Omental fat pad (tissue), 4 donors: ENCODE results near the gene AGAP2. TPM values are rescaled to one million over a fixed set of nuclear protein-coding genes. Genes with fewer than 3 reads are reported as not detected.

Experiments used
- ATAC-seq: fragments of 150-250 bp; one replicate; pipeline ENCODE4 v1.9.1; 2016; ENCODE audit warnings: mild to moderate bottlenecking, moderate library complexity; ENCODE audit not compliant: low FRiP score
- DNase-seq: peaks from one replicate; pipeline ENCODE4 v3.0.0-alpha.2; 2019; ENCODE audit warnings: low spot score
- total RNA-seq, 4 donors: library from RNA; depleted of rRNA; stranded (reverse); fragments of >200 nt; gene quantifications; one replicate each; pipeline ENCODE4 v1.1.0, GENCODE V29; 2016
- TF ChIP-seq, protein P1 (sequence below), 3 donors: fragments of 450-650 bp; IDR thresholded peaks; one replicate each; pipeline ENCODE4 v1.5.1; 2016 to 2017; ENCODE audit warnings: antibody characterized with exemption in 3 of 3, mild to moderate bottlenecking in 3 of 3, moderate library complexity in 2 of 3

The AGAP2 gene
- total RNA-seq, 4 donors from 2014 or later = 1.2 to 7.1 (median 1.9) TPM

DNA sequence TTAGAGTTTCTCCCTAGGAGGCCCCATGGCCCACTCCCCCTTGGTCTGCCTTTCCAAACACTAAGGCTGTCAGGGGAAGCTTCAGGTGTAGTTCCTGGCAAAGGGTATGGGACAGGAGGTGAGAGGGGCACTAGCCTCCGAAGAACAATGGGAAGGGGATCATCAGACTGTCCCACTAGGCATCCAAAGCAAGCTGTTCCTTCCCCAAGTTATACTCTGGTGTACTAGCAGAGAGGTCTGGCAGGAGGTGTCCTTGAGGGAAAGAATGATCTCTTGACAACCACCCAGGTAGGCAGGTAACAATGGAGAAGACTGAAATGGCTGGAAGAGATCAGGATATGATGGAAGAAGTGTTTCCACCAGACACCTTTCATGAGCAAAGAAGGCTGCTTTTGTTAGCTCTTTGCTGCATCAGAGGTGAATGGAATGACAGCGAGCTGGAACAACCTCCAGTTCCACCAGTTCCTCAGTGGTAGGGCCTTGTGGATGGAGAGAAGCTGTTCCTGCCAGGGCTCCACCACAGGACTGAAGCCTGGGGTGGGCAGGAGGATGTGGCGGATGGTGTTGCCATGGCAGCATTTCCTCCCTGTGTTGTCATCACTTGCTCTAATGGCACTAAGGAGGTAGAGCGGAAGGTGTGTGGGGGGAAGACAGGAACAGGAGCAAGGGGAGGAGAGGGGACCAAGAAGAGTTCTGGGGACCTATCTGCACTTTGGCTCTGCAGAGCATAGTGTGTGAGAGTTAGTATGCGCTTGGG, 2.3 kb upstream of the AGAP2 start:
- DNase-seq (no peak), ATAC-seq (no peak)
- TF ChIP-seq, protein P1, sequence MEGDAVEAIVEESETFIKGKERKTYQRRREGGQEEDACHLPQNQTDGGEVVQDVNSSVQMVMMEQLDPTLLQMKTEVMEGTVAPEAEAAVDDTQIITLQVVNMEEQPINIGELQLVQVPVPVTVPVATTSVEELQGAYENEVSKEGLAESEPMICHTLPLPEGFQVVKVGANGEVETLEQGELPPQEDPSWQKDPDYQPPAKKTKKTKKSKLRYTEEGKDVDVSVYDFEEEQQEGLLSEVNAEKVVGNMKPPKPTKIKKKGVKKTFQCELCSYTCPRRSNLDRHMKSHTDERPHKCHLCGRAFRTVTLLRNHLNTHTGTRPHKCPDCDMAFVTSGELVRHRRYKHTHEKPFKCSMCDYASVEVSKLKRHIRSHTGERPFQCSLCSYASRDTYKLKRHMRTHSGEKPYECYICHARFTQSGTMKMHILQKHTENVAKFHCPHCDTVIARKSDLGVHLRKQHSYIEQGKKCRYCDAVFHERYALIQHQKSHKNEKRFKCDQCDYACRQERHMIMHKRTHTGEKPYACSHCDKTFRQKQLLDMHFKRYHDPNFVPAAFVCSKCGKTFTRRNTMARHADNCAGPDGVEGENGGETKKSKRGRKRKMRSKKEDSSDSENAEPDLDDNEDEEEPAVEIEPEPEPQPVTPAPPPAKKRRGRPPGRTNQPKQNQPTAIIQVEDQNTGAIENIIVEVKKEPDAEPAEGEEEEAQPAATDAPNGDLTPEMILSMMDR (IDR thresholded peaks at IDR 0.05) = no peak

DNA sequence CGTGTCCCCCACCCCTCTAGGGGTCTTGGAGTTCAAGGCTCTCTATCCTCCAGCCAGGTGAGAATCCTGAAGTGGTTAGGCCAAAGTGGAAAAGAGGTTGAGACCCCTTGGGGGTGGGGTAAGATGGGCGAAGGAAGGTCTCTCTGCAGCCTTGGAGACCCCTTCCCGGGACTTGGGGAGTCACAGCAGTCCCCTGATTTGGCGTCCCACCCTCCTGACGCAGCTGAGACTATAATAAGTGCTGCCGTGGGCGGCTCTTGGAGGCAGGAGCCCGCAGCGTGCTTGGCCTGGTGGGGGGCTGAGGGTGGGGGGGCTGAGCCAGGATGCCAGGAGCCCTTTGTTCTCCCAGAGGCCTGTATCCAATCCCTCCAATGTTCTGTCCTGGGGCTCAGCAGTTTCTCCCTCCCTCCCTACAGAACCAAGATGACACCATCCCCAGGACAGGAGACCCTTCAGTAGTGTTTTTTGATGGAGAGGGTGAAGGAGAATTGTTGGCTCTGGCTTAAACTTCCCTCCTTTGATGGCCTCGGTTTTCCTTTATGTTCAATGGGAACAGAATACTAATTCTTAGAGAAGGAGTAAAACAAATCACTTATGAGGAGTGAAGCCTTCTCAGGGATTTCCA, 1.5 kb upstream of the AGAP2 start:
- DNase-seq (no peak), ATAC-seq (no peak)
- TF ChIP-seq, protein P1 (IDR thresholded peaks at IDR 0.05) = no peak

DNA sequence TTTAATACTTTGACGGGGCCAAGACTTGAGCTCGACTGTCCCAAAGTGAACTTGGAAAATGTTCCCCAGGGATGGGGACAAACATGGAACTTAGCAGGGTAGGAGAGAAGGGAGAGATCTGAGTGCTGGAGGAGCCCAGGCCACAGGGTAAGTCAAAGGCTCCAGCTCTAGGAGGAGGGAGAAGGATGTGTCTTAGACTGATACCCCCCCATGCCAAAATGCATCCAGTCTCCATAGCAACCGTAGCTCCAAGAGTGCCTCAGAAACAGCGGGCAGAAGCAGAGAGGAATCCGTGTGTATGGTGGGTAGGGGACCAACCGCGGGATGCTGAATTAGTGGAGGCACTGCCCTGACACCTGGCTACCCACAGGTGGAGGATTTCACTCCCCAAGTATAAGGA, 845 bp upstream of the AGAP2 start:
- DNase-seq (no peak), ATAC-seq (no peak)
- TF ChIP-seq, protein P1 (IDR thresholded peaks at IDR 0.05) = no peak

DNA sequence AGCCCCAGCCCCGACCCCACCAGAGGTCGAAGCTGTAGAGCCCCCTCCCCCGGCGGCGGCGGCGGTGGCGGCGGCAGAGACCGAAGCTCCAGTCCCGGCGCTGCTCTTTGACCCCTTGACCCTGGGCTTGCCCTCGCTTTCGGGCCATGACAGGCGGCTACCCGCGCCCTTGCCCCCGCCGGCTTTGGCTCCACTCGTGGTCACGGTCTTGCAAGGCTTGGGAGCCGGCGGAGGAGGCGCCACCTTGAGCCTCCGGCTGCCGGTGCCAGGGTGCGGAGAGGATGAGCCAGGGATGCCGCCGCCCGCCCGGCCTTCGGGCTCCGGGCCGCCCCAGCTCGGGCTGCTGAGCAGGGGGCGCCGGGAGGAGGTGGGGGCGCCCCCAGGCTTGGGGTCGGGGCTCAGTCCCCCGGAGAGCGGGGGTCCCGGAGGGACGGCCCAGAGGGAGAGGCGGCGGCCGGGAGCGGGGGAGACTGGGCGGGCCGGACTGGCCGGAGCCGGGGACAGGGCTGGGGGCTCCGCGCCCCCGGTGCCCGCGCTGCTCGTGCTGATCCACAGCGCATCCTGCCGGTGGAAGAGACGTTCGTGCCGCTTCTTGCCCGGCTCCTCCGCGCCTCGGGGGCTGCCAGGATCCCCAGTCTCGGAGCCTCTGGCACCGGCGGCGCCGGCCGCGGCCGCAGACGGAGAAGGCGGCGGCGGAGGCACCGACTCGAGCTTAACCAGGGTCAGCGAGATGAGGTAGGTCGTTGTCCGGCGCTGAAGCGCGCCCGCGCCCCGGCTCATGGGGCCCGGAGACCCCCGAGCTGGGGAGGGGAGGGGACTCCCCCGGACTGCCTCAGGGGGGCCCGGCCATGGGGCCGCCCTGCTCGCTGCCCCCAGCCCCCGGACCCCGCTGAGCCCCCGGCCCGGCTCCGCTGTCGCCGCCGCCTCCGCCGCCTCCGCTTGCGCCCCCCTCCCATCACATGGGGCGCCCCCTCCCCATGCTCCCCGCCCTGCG, 778 bp downstream of the AGAP2 start:
- DNase-seq = no peak
- no peak for ATAC-seq
- TF ChIP-seq, protein P1 (IDR thresholded peaks at IDR 0.05) = no peak

DNA sequence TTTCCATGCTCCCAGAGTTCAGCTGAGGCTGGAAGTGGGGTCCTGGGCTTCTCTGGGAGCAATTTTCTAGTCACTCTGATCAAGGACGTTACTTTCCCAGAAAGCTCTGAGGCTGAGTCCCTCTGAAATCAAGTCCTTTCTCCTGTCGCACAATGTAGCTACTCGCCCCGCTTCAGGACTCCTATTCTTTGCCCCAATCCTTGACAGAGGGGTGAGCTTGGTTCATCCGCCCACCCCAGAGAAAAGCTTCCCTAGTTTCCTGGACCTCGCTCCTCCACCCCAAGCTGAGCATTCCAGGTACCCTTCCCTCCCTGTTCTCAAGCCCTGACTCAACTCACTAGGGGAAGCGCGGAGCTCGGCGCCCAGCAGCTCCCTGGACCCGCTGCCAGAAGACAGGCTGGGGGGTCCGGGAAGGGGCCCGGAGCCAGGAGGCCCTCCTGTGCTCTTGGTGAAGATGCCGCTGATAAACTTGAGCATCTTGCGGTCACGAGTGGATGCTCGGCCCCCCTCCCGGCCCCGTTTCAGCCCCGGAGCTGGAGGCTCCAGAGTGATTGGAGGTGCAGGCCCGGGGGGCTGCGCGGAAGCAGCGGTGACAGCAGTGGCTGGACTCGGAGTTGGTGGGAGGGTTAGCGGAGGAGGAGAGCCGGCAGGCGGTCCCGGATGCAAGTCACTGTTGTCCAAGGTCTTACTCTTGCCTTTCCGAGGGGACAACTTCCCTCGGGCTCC, 1.6 kb downstream of the AGAP2 start:
- TF ChIP-seq, protein P1 (IDR thresholded peaks at IDR 0.05) = no peak
- no peak for DNase-seq
- ATAC-seq = no peak

DNA sequence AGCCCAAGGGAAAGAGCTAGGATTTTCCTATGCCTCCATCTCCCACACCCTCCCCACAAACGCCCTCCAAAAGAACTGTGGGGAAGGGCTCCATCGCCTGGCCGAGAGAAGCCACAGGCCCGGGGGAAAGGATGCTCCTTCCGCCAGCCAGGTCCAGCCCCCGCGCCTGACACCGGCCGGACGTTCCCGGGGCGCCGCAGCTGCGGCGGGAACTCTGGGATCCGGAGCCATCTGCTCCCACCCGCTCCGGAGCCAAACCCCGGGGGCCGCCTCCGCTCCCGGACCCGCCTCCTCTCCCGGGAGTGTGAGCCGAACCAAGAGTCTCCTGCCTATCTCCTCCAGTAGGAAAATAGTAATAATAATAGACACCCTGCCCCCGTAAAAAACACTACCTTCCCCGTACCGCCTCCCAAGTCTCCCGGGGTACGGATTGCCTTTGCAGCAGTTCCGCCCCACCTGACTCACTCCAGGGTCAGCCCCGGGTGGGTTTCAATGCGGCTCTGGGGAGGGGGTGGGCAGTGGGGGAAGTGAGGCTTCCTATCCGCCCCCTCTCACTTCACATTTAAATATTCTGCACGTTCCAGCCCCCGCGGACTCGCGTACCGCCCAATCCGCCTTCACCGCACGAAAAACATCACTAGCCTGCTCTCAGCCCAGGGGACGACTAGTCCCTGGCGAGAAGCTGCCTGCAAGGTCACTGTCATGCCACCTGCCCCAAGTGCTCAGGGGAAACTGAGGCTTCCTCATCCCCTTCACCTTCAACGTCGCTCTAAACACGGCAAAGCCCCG, 2.4 kb downstream of the AGAP2 start:
- DNase-seq (no peak), ATAC-seq (peak; percentile 45)
- TF ChIP-seq, protein P1 (IDR thresholded peaks at IDR 0.05) = no peak
